Right lobe of liver (tissue), 6 donors: ENCODE data around the gene NCOA1. TPM values are rescaled to one million over a fixed set of nuclear protein-coding genes. Genes with fewer than 3 reads are reported as not detected.

Experiments
- ATAC-seq, 4 donors: fragments of 200-7000 bp; cut with Tn5 transposase; one replicate each; pipeline ENCODE4 v1.9.1; 2020; ENCODE audit warnings: mild to moderate bottlenecking in 4 of 4, moderate library complexity in 4 of 4
- DNase-seq, 3 donors: peaks; one replicate each; pipeline ENCODE4 v3.0.0-alpha.2; 2020
- H3K27ac ChIP-seq, 3 donors: fragments of 200-600 bp; one replicate each; pipeline ENCODE4 v1.8.0; 2022
- H3K27me3 ChIP-seq, 2 donors: fragments of 200-600 bp; one replicate each; pipeline ENCODE4 v1.8.0; 2022
- H3K36me3 ChIP-seq, 4 donors: fragments of 200-600 bp; sonication (generic) in 1 of 4; one replicate each; pipeline versions ENCODE4 v1.5.1 to v1.8.0; 2017 to 2022; ENCODE audit warnings: control low read depth in 1 of 4
- H3K4me1 ChIP-seq, 4 donors: fragments of 200-600 bp; sonication (generic) in 1 of 4; one replicate each; pipeline versions ENCODE4 v1.5.1 to v1.8.0; 2017 to 2022; ENCODE audit warnings: control low read depth in 1 of 4
- H3K4me3 ChIP-seq, 3 donors: fragments of 200-600 bp; one replicate each; pipeline ENCODE4 v1.8.0; 2022
- H3K9me3 ChIP-seq, 4 donors: fragments of 200-600 bp; sonication (generic) in 1 of 4; one replicate each; pipeline versions ENCODE4 v1.5.1 to v1.8.0; 2017 to 2022; ENCODE audit warnings: control low read depth in 1 of 4
- POLR2A ChIP-seq: fragments of 450-650 bp; IDR thresholded peaks from one replicate; pipeline ENCODE4 v1.6.1; 2017; ENCODE audit warnings: antibody characterized with exemption, mild to moderate bottlenecking
- WGBS: methylation state at CpG from one replicate; pipeline ENCODE4 v1.1.6; 2018; ENCODE audit warnings: low coverage, low lambda C conversion rate; ENCODE audit not compliant: insufficient coverage; ENCODE audit errors: missing lambda C conversion rate; 5-methylcytosine and 5-hydroxymethylcytosine counted together
- intact Hi-C, 2 donors: fragments of 100-400 bp; cut with DNase I; formaldehyde crosslinking; loops; one replicate each; pipeline versions ENCODE4 v1.11.2 to v1.14.1; 2022
- total RNA-seq, 6 experiments: library from RNA; depleted of rRNA in 2 of 6; stranded (reverse); fragments of >200 nt in 2 of 6; fragmentation: NEBNext Ultra II Directional in 3 of 6; extraction: Animal tissue kit (Norgen Biotek cat#: 25700) in 3 of 6; gene quantifications; one replicate each; pipeline versions ENCODE4 v1.1.0 to v1.2.4, GENCODE V29; 2016 to 2023
- TF ChIP-seq, protein P1 (sequence below), 4 donors: fragments of 200-600 bp in 3 of 4; fragments of 450-650 bp in 1 of 4; IDR thresholded peaks; one replicate each; pipeline versions ENCODE4 v1.5.1 to v1.8.0; 2016 to 2022; ENCODE audit warnings: antibody characterized with exemption in 4 of 4, mild to moderate bottlenecking in 2 of 4
- donor health status: DM: no; HTN: yes; CAD: no.
- donor health status: DM: no; HTN: no; CAD: no.
- donor health status: DM: no; HTN: no; CAD: no.
- donor health status: DM: no; HTN: yes; CAD: no.
- donor health status: DM: no; HTN: yes; CAD: no.

Gene NCOA1
- total RNA-seq, 6 experiments from 2014 or later = 13.5 to 18.9 (median 16.4) TPM

DNA sequence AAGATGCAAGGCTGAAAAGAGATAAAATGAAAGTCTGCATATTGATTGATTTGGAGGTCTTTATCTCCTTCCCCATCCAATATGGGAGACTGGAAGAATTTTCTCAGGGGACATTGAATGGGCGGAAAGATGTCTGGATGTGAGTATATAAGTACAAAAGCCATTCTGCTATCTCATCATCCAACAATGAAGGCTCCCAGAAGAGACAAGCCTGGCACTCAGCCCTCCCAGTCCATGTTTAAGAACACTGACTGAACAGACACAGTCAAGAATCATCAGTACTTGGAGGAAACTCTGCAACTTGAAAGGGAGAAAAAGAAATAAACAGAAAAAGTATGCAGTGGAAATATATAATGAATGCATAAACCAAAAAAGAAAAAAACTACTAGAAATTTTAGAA lies 221.2 kb downstream of the NCOA1 start:
- no peaks in the 10 kb centered on the region for H3K9me3 ChIP-seq
- peaks cover 0 to 8% (median 4%) of the 10 kb centered on the region in 4 donors for H3K36me3 ChIP-seq
- H3K4me1 ChIP-seq = peaks cover 0 to 5% (median 0%) of the 10 kb centered on the region in 4 donors
- no peaks in the 10 kb centered on the region for H3K27me3 ChIP-seq
- WGBS = no CpG with 5 or more reads among the region's 1 CpG
- ATAC-seq = no peak
- no peak overlapping the region for H3K4me3 ChIP-seq
- no peak overlapping the region for H3K27ac ChIP-seq
- TF ChIP-seq, protein P1, sequence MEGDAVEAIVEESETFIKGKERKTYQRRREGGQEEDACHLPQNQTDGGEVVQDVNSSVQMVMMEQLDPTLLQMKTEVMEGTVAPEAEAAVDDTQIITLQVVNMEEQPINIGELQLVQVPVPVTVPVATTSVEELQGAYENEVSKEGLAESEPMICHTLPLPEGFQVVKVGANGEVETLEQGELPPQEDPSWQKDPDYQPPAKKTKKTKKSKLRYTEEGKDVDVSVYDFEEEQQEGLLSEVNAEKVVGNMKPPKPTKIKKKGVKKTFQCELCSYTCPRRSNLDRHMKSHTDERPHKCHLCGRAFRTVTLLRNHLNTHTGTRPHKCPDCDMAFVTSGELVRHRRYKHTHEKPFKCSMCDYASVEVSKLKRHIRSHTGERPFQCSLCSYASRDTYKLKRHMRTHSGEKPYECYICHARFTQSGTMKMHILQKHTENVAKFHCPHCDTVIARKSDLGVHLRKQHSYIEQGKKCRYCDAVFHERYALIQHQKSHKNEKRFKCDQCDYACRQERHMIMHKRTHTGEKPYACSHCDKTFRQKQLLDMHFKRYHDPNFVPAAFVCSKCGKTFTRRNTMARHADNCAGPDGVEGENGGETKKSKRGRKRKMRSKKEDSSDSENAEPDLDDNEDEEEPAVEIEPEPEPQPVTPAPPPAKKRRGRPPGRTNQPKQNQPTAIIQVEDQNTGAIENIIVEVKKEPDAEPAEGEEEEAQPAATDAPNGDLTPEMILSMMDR (IDR thresholded peaks at IDR 0.05) = no peak
- intact Hi-C loops = no loop called here
- DNase-seq = no peak

DNA sequence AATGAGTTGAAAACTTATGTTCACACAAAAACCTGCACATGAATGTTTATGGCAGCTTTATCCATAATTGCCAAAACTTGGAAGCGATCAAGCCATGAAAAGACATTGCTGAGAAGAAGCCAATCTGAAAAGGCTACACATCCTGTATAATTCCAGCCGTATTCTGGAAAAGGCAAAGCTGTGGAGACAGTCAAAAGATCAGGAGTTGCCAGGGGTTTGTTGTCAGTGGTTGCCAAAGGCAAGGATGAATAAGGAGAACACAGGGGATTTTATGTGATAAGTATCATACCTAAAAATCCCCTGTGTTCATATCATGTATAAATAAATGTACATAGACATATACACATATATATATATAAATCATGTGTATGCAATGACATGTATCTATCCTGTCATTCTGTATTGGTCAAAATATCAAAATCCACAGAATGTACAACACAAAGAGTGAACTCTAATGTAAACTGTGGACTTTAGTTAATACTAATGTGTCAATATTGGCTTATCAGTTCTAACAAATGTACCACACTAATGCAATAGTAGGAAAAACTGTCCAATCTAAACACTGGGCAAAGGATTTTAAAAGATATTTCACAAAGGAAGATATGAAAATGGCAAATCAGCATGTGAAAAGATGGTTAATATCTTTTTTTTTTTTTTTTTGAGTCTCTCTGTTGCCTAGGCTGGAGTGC lies 226.4 kb downstream of the NCOA1 start:
- 60% methylated on average over 2 of the region's 2 CpGs for WGBS
- DNase-seq (no peak), ATAC-seq (peak; percentile 78 to 87 (median 80))
- no peaks in the 10 kb centered on the region for H3K9me3 ChIP-seq
- H3K4me1 ChIP-seq = peaks cover 0 to 45% (median 2%) of the 10 kb centered on the region in 4 donors
- no peak overlapping the region for H3K4me3 ChIP-seq
- no peaks in the 10 kb centered on the region for H3K36me3 ChIP-seq
- H3K27me3 ChIP-seq = no peaks in the 10 kb centered on the region
- peak overlapping the region in 1 of 3 donors; percentile 59 for H3K27ac ChIP-seq
- intact Hi-C loops = no loop called here
- TF ChIP-seq, protein P1 (IDR thresholded peaks at IDR 0.05) = no peak
- TF ChIP-seq POLR2A = no peak

DNA sequence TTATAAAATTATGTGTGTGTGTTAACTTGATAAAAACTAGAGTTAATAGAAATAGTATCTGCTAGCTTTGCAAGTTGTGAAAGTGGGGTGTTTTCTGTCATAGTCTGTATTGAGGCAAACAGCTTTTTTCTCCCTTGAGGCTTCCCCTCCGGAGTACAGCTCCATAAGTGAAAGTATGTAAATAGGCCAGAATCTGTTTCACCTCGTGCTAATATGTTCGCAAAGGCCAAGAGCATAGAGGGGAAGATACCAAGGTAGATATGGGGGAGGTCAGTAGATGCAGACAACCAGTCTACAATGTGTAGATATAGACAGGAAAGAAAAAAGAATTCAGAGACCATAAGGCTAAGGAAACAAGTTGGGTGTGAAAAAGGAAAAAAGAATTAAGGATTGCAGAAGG lies 229.3 kb downstream of the NCOA1 start:
- 52% methylated on average over 3 of the region's 3 CpGs for WGBS
- Histone ChIP-seq H3K9me3 (no peaks in the 10 kb centered on the region), H3K4me3 (no peak overlapping the region), H3K27me3 (no peaks in the 10 kb centered on the region), H3K27ac (no peak overlapping the region), H3K36me3 (no peaks in the 10 kb centered on the region), H3K4me1 (peaks cover 0 to 45% (median 2%) of the 10 kb centered on the region in 4 donors)
- intact Hi-C loops = no loop called here
- no peak for DNase-seq
- no peak for TF ChIP-seq POLR2A
- TF ChIP-seq, protein P1 (IDR thresholded peaks at IDR 0.05) = no peak
- ATAC-seq = no peak

DNA sequence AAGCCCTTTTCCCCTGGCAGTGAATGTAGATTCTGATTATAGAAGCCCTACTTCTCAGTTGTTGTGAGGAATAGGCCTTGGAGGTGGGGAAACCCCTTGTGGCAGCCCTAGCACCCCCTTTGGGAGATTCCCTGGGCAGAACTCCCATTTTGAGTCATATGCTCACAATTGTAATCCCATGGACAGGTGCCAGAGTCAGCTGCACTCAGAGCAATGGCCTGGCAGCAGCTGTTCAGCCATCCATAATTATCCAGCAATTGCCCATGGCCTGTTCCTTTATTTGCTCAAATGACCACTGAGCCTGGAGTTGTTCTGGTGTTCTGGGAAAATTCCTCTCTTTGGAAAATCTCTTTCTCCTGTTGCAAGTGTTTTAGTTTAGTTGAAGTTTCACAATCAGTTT lies 230.4 kb downstream of the NCOA1 start:
- H3K27ac ChIP-seq = peak overlapping the region in 2 of 3 donors; percentile 37 to 59
- intact Hi-C loops = no loop called here
- H3K9me3 ChIP-seq = no peaks in the 10 kb centered on the region
- peak; percentile 75 to 91 (median 81) for ATAC-seq
- no peak overlapping the region for H3K4me3 ChIP-seq
- no peak for TF ChIP-seq POLR2A
- TF ChIP-seq, protein P1 (IDR thresholded peaks at IDR 0.05) = no peak
- DNase-seq = peak; percentile 63 to 72 (median 65)
- no peaks in the 10 kb centered on the region for H3K27me3 ChIP-seq
- H3K36me3 ChIP-seq = no peaks in the 10 kb centered on the region
- peaks cover 0 to 45% (median 2%) of the 10 kb centered on the region in 4 donors for H3K4me1 ChIP-seq
